DMS 273 treated with DMSO at 0.1 percent for 48 hours (cell line): ENCODE results near the gene EFCAB5.
"Not testable (repeated sequence)": the region's sequence is repeated elsewhere in the genome, so short reads cannot be mapped to it uniquely, and the experiment has no call there.

Experiments
- DNase-seq: peaks from one replicate; lab custom pipeline; 2025; lab: John Stamatoyannopoulos, UW

EFCAB5 gene

GRCh38 chr17:30005709-30006320 is 64.4 kb downstream of the EFCAB5 start:
- no peak for DNase-seq

GRCh38 chr17:30011934-30012333 is 70.5 kb downstream of the EFCAB5 start:
- DNase-seq: not testable (repeated sequence)

- peak; percentile 12 for DNase-seq
Observed at GRCh38 chr17:30021708-30022317, 80.4 kb downstream of the EFCAB5 start.

- DNase-seq: not testable (repeated sequence)
Observed at GRCh38 chr17:30025325-30025724, 83.9 kb downstream of the EFCAB5 start.

- no peak for DNase-seq
Observed at GRCh38 chr17:30027676-30028075, 86.2 kb downstream of the EFCAB5 start.

- no peak for DNase-seq
Observed at GRCh38 chr17:30031214-30031869, 89.9 kb downstream of the EFCAB5 start.

DNA sequence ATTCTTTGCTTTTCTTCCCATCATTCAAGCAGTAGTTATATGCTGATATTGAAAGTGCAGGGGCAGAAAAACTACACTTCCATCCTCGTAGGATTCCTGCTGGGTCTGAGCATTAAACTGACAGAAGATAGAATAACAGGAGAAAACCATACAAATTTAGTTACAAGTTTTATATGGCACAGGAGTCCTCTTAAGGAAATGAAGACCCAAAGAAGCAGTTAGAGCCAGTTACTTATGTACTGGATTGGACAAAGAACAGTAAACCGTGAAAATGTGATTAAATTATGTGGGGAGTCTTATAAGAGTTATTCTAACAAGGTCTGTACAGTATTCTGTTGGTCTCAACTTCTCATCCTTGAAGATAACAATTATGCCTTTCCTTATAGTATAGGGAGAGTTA is 93.9 kb downstream of the EFCAB5 start:
- DNase-seq: no peak

- peak; percentile 4 for DNase-seq
Observed at GRCh38 chr17:30040719-30041518, 99.5 kb downstream of the EFCAB5 start.

DNA sequence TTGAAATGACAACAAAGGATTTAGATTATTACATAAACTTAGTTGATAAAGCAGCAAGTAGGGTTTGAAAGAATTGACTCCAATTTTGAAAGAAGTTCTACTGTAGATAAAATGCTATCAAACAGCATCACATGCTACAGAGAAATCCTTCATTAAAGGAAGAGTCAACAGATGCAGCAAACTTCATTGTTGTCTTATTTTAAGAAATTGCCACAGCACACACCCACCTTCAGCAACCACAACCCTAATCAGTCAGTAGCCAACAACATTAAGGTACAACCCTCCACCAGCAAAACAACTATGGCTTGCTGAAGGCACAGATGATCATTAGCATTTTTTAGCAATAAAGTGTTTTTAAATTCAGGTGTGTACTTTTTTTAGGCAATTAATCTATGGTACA is 100.1 kb downstream of the EFCAB5 start:
- no peak for DNase-seq

GRCh38 chr17:30062372-30062771 is 120.9 kb downstream of the EFCAB5 start:
- DNase-seq: no peak

DNA sequence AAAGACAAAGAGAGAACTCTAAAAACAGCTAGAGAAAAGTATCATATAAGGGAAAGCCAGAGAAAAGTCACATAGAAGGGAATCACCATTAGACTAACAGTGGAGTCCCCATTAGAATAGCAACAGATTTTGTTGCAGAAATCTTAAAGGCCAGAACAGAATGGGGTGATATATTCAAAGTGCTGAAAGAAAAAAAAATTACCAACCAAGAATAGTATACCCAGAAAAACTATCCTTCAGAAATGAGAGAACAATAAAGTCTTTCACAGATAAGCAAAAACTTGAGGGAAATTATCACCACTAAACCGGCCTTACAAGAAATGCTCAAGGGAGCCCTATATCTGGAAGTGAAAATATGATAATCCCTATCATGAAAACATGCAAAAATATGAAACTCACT is 123.3 kb downstream of the EFCAB5 start:
- DNase-seq: no peak

- no peak for DNase-seq
Observed at GRCh38 chr17:30068465-30068864, 127.0 kb downstream of the EFCAB5 start.

DNA sequence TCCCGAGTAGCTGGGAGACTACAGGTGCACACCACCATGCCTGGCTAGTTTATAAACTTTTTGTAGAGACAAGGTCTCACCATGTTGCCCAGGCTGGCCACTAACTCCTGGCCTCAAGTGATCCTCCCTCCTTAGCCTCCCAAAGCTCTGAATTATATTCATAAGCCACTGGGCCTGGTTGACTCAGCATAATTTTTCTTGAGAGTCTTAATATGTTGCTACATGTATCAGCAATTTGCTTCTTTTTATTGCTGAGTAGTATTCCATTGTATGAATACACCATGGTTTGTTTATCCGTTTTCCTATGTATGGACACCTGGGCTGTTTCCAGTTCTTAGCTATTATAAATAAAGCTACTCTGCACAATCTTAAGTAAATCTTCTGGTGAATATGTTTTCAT is 132.8 kb downstream of the EFCAB5 start:
- no peak for DNase-seq

GRCh38 chr17:30074730-30075129 is 133.3 kb downstream of the EFCAB5 start:
- no peak for DNase-seq

DNA sequence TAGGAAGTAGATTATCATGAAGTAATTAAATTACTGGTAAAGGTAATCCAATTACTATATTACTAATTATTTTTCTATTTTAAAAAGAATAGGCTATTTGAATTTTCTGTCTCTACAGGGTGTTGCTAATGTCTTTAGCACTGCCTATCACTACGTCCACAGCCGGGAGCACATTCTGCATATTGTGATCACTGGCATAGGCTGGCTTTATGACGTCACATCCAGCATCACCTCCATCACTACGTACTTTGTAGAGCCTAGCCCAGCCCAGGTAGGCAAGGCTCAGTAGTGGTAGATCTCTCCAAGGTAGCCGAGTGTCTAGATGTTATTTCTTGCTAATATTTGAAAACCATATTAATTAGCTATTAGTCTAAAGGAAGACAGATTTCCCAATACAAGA is 141.3 kb downstream of the EFCAB5 start:
- no peak for DNase-seq

- no peak for DNase-seq
Observed at GRCh38 chr17:30084788-30085187, 143.4 kb downstream of the EFCAB5 start.

GRCh38 chr17:30086896-30087295 is 145.5 kb downstream of the EFCAB5 start:
- no peak for DNase-seq

DNA sequence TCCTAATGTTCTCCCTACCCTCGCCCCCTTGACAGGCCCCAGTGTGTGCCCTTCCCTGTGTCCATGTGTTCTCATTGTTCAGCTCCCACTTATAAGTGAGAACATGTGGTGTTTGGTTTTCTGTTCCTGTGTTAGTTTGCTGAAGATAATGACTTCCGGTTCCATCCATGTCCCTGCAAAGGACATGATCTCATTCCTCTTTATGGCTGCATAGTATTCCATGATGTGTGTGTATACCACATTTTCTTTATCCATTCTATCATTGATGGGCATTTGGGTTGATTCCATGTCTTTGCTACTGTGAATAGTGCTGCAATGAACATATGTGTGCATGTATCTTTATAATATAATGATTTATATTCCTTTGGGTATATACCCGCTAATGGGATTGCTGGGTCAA is 146.0 kb downstream of the EFCAB5 start:
- not testable (repeated sequence) for DNase-seq

DNA sequence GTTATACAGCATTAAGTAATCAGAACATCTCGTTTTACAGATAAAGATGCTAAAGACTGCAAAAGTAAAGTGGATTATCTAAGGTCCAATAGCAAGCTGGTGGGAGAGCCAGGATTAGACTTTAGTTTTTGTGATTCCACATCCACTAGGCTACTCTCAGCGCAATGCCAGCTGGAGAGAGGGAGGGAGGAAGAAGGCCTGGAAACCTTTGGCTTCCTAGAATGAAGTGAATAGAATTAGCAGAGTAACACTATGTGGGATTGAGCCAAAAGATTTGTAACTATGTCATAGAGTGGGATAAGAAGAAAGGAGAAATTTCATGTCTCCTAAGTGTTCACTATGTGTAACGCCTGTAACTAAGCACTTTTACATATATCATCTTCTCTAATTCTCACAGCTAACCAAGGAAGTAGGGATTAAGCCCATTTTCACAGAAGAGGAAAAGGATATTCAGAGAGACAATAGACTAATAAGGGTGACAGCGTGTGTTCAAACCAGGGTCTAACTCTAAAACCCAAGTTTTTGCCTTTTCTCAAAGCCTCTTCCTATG is 149.8 kb downstream of the EFCAB5 start:
- no peak for DNase-seq

- no peak for DNase-seq
Observed at GRCh38 chr17:30091771-30092170, 150.3 kb downstream of the EFCAB5 start.

DNA sequence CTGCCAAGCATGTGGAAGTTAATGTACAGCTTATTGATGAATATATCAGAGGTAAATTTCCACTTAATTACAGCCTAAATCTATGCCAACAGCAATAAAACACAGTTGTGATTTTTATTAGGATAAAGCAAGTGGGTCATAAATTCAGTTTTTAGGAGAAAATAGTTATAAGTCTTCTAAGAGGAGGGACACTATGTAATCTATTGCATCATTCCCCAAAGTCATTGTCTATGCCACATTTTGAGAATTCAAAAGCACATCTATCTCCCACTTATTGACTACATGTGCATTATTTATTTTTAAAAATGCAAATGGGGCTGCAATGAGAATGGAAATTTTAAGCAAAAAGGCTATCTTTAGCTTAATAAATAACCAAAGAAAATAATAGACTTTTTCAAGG is 151.5 kb downstream of the EFCAB5 start:
- no peak for DNase-seq

DNA sequence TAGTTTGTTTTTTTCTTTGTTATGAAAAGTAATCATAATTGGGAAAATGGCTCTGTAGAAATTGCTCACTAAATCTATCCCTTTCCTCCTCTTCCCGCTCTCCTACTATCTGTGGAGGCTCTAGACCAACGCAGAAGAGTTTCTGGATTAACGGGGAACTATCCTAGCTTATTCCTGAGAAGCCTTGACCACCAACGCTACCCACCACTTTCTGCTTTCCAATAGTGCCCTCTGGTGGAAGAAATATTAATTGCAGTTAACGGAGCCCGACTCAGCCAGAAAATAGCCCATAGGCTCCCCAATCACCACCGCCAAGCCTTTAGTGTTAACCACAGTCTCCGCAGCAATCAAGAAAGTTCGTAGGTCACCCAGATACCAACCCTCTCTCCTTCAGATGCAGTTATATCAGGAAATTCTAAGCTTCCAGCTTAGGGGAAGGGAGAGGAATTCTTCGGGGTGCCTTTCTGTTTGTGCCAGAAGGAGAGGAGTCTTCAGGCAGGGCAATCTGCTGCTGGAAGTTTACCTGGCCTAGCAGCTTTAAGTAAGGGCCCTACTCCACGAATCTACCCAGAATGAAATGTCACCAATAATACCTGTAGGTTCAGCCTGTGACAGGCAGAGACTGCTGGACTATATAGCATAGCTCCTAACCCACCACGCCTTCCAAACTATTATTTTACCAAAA is 152.2 kb downstream of the EFCAB5 start:
- DNase-seq: peak; percentile 40
